IPS-18a (cell line): Measurements from ENCODE around the gene JAG1.

Source experiments
- H3K27ac ChIP-seq: one replicate; pipeline ENCODE4 v1.5.1; 2013; ENCODE audit warnings: low read length
- H3K27me3 ChIP-seq: one replicate; pipeline ENCODE4 v1.6.1; 2013; ENCODE audit warnings: mild to moderate bottlenecking, low read length; ENCODE audit not compliant: control insufficient read depth, insufficient read depth
- H3K36me3 ChIP-seq: one replicate; pipeline ENCODE4 v1.6.1; 2013; ENCODE audit warnings: low read depth, low read length; ENCODE audit not compliant: control insufficient read depth
- H3K4me1 ChIP-seq: one replicate; pipeline ENCODE4 v1.6.1; 2013; ENCODE audit warnings: low read depth, low read length; ENCODE audit not compliant: control insufficient read depth
- H3K4me3 ChIP-seq: one replicate; pipeline ENCODE4 v1.5.1; 2013; ENCODE audit warnings: low read length
- H3K9ac ChIP-seq: one replicate; pipeline ENCODE4 v1.6.1; 2013; ENCODE audit warnings: mild to moderate bottlenecking, low read length, moderate library complexity
- H3K9me3 ChIP-seq: one replicate; pipeline ENCODE4 v1.6.1; 2013; ENCODE audit warnings: low read depth, low read length; ENCODE audit not compliant: control insufficient read depth

JAG1 gene

GRCh38 chr20:10665791-10666190 is 8.0 kb downstream of the JAG1 start:
- Histone ChIP-seq H3K27me3 (no peaks in the 10 kb centered on the region), H3K36me3 (peaks cover 67% of the 10 kb centered on the region), H3K9ac (no peak overlapping the region), H3K27ac (no peak overlapping the region), H3K4me1 (peaks cover 73% of the 10 kb centered on the region), H3K9me3 (no peaks in the 10 kb centered on the region), H3K4me3 (no peak overlapping the region)

- Histone ChIP-seq H3K27ac (peak overlapping the region; percentile 72), H3K4me3 (peak overlapping the region; percentile 41), H3K9ac (peak overlapping the region; percentile 47), H3K27me3 (no peaks in the 10 kb centered on the region), H3K36me3 (peaks cover 69% of the 10 kb centered on the region), H3K4me1 (peaks cover 71% of the 10 kb centered on the region), H3K9me3 (no peaks in the 10 kb centered on the region)
Observed at GRCh38 chr20:10665027-10665561, 8.7 kb downstream of the JAG1 start.

DNA sequence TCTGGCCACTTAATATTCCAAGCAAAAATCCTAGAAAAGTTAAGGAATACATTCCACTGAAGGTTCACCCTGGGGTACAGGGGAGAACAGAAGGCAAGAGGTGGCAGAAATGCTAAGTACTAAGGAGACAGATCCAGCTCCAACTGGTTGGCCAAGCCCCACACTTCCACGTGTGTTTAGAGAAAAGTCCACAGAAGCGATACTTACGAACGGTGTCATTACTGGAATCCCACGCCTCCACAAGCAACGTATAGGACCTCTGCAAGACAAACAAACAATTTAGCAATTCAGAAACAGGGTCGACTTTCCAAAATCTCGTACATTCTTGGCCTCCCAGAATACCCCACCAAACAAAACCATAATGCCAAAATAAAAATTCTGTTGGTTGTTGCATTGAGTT is 10.0 kb downstream of the JAG1 start:
- no peak overlapping the region for H3K27ac ChIP-seq
- H3K36me3 ChIP-seq: peaks cover 67% of the 10 kb centered on the region
- H3K27me3 ChIP-seq: no peaks in the 10 kb centered on the region
- peak overlapping the region; percentile 47 for H3K9ac ChIP-seq
- H3K4me3 ChIP-seq: peak overlapping the region; percentile 41
- peaks cover 65% of the 10 kb centered on the region for H3K4me1 ChIP-seq
- H3K9me3 ChIP-seq: no peaks in the 10 kb centered on the region

DNA sequence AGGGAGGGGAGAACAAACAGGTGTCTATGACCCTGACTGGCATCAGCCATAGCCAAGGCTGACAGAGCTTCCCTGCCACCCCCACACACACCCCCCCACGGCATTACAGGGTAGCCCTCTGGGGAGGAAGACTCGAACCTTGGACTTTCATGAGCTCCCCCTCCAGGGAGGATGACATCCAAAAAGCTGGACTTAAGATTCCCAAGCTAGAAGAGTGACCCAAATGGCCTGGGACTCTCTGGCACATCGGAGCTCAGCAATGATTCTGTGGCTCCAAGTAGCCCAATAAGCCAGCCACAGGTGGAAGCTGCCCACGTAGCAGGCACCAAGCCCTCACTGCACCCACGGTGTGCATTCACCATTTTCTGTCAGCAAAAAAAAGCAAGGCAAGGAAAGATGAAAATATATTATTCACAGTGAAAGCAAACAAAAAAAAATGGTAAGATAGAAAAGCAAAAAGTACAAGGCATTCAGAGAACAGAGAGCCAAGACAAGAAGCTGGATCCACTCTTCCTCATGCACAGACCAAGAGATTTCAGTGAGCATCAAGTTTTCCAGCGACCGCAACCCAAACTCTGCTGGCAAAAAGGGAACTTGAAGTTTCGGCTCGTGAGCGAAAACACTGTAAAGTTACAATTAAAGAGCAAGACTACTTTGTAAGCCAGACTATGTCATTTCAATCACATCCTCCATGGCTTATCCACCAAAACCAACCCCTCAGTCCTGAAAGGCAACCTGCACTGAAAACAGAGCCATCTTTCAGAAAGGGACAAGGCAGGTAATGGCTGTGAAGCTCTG is 10.9 kb downstream of the JAG1 start:
- no peak overlapping the region for H3K4me3 ChIP-seq
- no peaks in the 10 kb centered on the region for H3K9me3 ChIP-seq
- H3K4me1 ChIP-seq: peaks cover 59% of the 10 kb centered on the region
- no peak overlapping the region for H3K9ac ChIP-seq
- H3K27me3 ChIP-seq: no peaks in the 10 kb centered on the region
- no peak overlapping the region for H3K27ac ChIP-seq
- H3K36me3 ChIP-seq: peaks cover 69% of the 10 kb centered on the region

- H3K4me3 ChIP-seq: no peak overlapping the region
- no peak overlapping the region for H3K9ac ChIP-seq
- no peaks in the 10 kb centered on the region for H3K27me3 ChIP-seq
- no peak overlapping the region for H3K27ac ChIP-seq
- no peaks in the 10 kb centered on the region for H3K9me3 ChIP-seq
- H3K4me1 ChIP-seq: peaks cover 53% of the 10 kb centered on the region
- H3K36me3 ChIP-seq: peaks cover 70% of the 10 kb centered on the region
Observed at GRCh38 chr20:10662151-10662550, 11.6 kb downstream of the JAG1 start.

GRCh38 chr20:10661261-10661660 is 12.5 kb downstream of the JAG1 start:
- peaks cover 70% of the 10 kb centered on the region for H3K36me3 ChIP-seq
- no peaks in the 10 kb centered on the region for H3K27me3 ChIP-seq
- no peak overlapping the region for H3K9ac ChIP-seq
- no peaks in the 10 kb centered on the region for H3K9me3 ChIP-seq
- H3K27ac ChIP-seq: no peak overlapping the region
- peaks cover 48% of the 10 kb centered on the region for H3K4me1 ChIP-seq
- no peak overlapping the region for H3K4me3 ChIP-seq

- Histone ChIP-seq H3K4me3 (no peak overlapping the region), H3K9ac (no peak overlapping the region), H3K36me3 (peaks cover 75% of the 10 kb centered on the region), H3K9me3 (no peaks in the 10 kb centered on the region), H3K27ac (no peak overlapping the region), H3K27me3 (no peaks in the 10 kb centered on the region), H3K4me1 (peaks cover 43% of the 10 kb centered on the region)
Observed at GRCh38 chr20:10660661-10661060, 13.1 kb downstream of the JAG1 start.

- no peak overlapping the region for H3K9ac ChIP-seq
- no peak overlapping the region for H3K27ac ChIP-seq
- H3K27me3 ChIP-seq: no peaks in the 10 kb centered on the region
- H3K36me3 ChIP-seq: peaks cover 80% of the 10 kb centered on the region
- H3K4me1 ChIP-seq: peaks cover 43% of the 10 kb centered on the region
- H3K9me3 ChIP-seq: no peaks in the 10 kb centered on the region
- H3K4me3 ChIP-seq: no peak overlapping the region
Observed at GRCh38 chr20:10659651-10660601, 13.9 kb downstream of the JAG1 start.

GRCh38 chr20:10658876-10659632 is 14.7 kb downstream of the JAG1 start:
- Histone ChIP-seq H3K27me3 (no peaks in the 10 kb centered on the region), H3K9me3 (no peaks in the 10 kb centered on the region), H3K4me1 (peaks cover 43% of the 10 kb centered on the region), H3K27ac (no peak overlapping the region), H3K4me3 (no peak overlapping the region), H3K36me3 (peaks cover 80% of the 10 kb centered on the region), H3K9ac (no peak overlapping the region)

DNA sequence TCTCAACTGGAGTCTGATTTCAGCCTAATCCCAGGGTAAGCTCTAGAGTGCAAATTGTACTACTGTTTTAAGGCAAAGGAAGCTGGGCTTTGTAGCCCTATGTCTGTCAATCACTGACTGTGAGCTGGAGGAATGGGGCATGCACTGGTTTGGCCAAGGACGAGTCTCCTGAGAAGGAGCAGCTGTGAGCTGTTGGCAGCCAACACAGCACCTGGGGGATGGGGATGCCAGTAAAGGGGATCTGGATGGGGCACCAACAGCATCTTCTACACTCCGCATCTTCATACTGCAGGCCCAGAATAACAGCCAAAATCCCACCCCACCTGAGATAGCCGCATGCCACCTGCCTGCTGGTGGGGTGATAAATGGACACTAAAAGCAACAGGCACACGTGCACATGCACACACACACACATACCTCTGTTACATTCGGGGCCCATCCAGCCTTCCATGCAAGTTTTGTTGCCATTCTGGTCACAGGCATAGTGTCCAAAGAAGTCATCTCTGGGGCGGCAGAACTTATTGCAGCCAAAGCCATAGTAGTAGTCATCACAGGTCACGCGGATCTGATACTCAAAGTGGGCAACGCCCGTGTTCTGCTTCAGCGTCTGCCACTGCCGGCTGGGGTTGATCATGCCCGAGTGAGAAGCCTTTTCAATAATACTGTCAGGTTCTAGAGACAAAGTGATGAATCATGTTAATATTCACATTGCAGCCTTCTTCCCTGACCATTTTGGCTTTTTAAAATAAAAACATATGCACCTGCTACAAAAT is 15.6 kb downstream of the JAG1 start:
- H3K4me1 ChIP-seq: peaks cover 40% of the 10 kb centered on the region
- no peak overlapping the region for H3K4me3 ChIP-seq
- peaks cover 73% of the 10 kb centered on the region for H3K36me3 ChIP-seq
- no peak overlapping the region for H3K27ac ChIP-seq
- H3K9me3 ChIP-seq: no peaks in the 10 kb centered on the region
- no peaks in the 10 kb centered on the region for H3K27me3 ChIP-seq
- no peak overlapping the region for H3K9ac ChIP-seq
